Measurements from ENCODE around the gene PPP1R8. TPM values are rescaled to one million over a fixed set of nuclear protein-coding genes. Genes with fewer than 3 reads are reported as not detected.
"Not testable (repeated sequence)": the region's sequence is repeated elsewhere in the genome, so short reads cannot be mapped to it uniquely, and the experiment has no call there.

The PPP1R8 gene
- total RNA-seq, 2 donors from 2014 or later: 45.0 to 48.1 TPM

DNA sequence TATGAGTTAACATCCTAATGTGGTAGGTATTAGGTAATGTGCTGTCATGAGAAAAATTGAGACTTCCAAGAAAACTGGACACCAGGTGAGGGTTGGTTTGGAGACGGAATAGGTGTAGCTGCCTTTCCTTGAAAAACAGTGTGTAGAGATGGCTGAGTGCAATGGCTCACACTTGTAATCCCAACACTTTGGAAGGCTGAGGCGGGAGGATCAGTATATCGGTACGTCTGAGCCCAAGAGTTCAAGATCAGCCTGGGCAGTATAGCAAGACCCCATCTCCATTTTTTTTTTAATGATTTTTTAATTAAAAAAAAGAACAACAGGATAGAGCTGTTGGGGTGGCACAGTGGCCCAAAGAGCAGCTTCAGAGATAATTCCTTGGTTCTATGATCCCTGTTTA, 6.8 kb upstream of the PPP1R8 start:
- H3K36me3 ChIP-seq (ENCODE audit: control insufficient read depth, insufficient read depth, low read length): peaks cover 52% of the 10 kb centered on the region
- DNase-seq: no peak
- H3K9me3 ChIP-seq (ENCODE audit: control insufficient read depth, low read length): no peaks in the 10 kb centered on the region
- no peak overlapping the region for H3K27ac ChIP-seq (ENCODE audit: low read depth, low read length)
- H3K4me1 ChIP-seq (ENCODE audit: control insufficient read depth, insufficient read depth, low read length): no peaks in the 10 kb centered on the region
- Mint-ChIP-seq H3K36me3 (ENCODE audit: low read depth) (peaks cover 17% of the 10 kb centered on the region), H3K9me3 (no peaks in the 10 kb centered on the region), H3K27me3 (ENCODE audit: insufficient read depth) (no peaks in the 10 kb centered on the region), H3K27ac (peak overlapping the region; percentile 39), H3K4me1 (peaks cover 2% of the 10 kb centered on the region), H3K4me3 (no peak overlapping the region)
- WGBS, 2 experiments (ENCODE audit: insufficient coverage in 1 of 2, insufficient read length in 1 of 2): 83 to 94% methylated on average over 2 to 4 of the region's 4 CpGs
- H3K27me3 ChIP-seq (ENCODE audit: control insufficient read depth, insufficient read depth, low read length, poor library complexity, severe bottlenecking): no peaks in the 10 kb centered on the region
- H3K4me3 ChIP-seq (ENCODE audit: low read length): no peak overlapping the region
- no peak for TF ChIP-seq CTCF (conservative IDR thresholded peaks at IDR 0.05)
- H3K9ac ChIP-seq (ENCODE audit: extremely low read depth, low read length, poor library complexity, severe bottlenecking): no peak overlapping the region

DNA sequence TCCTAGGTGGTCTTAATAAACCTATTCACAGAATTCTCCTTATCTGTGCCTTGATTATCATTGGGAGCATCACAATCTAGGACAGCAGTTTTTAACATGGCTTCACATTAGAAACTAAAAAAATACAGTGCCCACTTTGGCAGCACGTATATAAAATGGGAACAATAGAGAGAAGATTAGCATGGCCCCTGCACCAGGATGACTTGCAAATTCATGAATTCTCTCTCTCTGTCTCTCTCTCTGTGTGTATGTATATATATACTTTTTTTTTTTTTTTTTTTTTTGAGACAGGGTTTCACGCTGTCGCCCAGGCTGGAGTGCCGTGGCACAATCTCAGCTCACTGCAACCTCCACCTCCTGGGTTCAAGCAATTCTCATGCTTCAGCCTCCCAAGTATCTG, 6.2 kb upstream of the PPP1R8 start:
- Mint-ChIP-seq H3K36me3 (ENCODE audit: low read depth) (peaks cover 15% of the 10 kb centered on the region), H3K27me3 (ENCODE audit: insufficient read depth) (no peaks in the 10 kb centered on the region), H3K4me1 (peaks cover 2% of the 10 kb centered on the region), H3K27ac (peak overlapping the region; percentile 39), H3K9me3 (no peaks in the 10 kb centered on the region), H3K4me3 (no peak overlapping the region)
- DNase-seq: no peak
- Histone ChIP-seq H3K4me1 (ENCODE audit: control insufficient read depth, insufficient read depth, low read length) (no peaks in the 10 kb centered on the region), H3K27me3 (ENCODE audit: control insufficient read depth, insufficient read depth, low read length, poor library complexity, severe bottlenecking) (no peaks in the 10 kb centered on the region), H3K4me3 (ENCODE audit: low read length) (no peak overlapping the region), H3K27ac (ENCODE audit: low read depth, low read length) (no peak overlapping the region), H3K9me3 (ENCODE audit: control insufficient read depth, low read length) (no peaks in the 10 kb centered on the region), H3K9ac (ENCODE audit: extremely low read depth, low read length, poor library complexity, severe bottlenecking) (no peak overlapping the region), H3K36me3 (ENCODE audit: control insufficient read depth, insufficient read depth, low read length) (peaks cover 46% of the 10 kb centered on the region)
- TF ChIP-seq CTCF (conservative IDR thresholded peaks at IDR 0.05): no peak
- WGBS, 2 experiments (ENCODE audit: insufficient coverage in 1 of 2, insufficient read length in 1 of 2): 95 to 96% methylated on average over 3 to 4 of the region's 4 CpGs

DNA sequence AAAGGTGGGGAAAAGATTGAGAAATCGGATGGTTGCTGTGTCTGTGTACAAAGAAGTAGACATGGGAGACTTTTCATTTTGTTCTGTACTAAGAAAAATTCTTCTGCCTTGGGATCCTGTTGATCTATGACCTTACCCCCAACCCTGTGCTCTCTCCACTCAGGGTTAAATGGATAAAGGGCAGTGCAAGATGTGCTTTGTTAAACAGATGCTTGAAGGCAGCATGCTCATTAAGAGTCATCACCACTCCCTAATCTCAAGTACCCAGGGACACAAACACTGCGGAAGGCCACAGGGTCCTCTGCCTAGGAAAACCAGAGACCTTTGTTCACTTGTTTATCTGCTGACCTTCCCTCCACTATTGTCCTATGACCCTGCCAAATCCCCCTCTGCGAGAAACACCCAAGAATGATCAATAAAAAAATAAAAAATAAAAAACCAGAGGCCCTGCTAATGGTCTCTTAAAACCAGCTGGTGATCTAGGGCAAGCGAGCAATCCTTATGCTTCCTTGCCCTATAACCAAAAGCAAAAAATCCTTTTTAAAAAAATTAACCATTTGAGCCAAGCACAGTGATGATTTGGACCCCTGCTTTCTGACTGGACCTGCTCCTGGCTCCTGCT, 1.1 kb upstream of the PPP1R8 start:
- not testable (repeated sequence) for H3K27me3 ChIP-seq (ENCODE audit: control insufficient read depth, insufficient read depth, low read length, poor library complexity, severe bottlenecking); H3K27ac ChIP-seq (ENCODE audit: low read depth, low read length); H3K9ac ChIP-seq (ENCODE audit: extremely low read depth, low read length, poor library complexity, severe bottlenecking); H3K9me3 ChIP-seq (ENCODE audit: control insufficient read depth, low read length); H3K9me3 Mint-ChIP-seq; H3K4me1 ChIP-seq (ENCODE audit: control insufficient read depth, insufficient read depth, low read length); H3K27me3 Mint-ChIP-seq (ENCODE audit: insufficient read depth); DNase-seq
- 95 to 100% methylated on average over 1 to 3 of the region's 4 CpGs for WGBS, 2 experiments (ENCODE audit: insufficient coverage in 1 of 2, insufficient read length in 1 of 2)
- Histone ChIP-seq H3K4me3 (ENCODE audit: low read length) (peak overlapping the region; percentile 94), H3K36me3 (ENCODE audit: control insufficient read depth, insufficient read depth, low read length) (peaks cover 22% of the 10 kb centered on the region)
- Mint-ChIP-seq H3K4me3 (peak overlapping the region; percentile 98), H3K27ac (peak overlapping the region; percentile 74), H3K36me3 (ENCODE audit: low read depth) (peaks cover 14% of the 10 kb centered on the region), H3K4me1 (peaks cover 19% of the 10 kb centered on the region)
